Mammary epithelial cell (primary cell): ENCODE data around the gene LMAN1.

Source experiments
- EZH2 ChIP-seq: IDR thresholded peaks from 2 replicates; pipeline ENCODE4 v1.6.1; 2012; ENCODE audit warnings: low read length, inconsistent platforms, borderline replicate concordance
- TF ChIP-seq, protein P1 (sequence below), 2 donors: IDR thresholded peaks in 1 of 2; conservative IDR thresholded peaks in 1 of 2; 2 replicates each; pipeline ENCODE4 v1.5.1; 2011 to 2012; ENCODE audit warnings: inconsistent platforms in 2 of 2, low read length in 2 of 2, mild to moderate bottlenecking in 2 of 2, control low read depth in 1 of 2, low read depth in 1 of 2; ENCODE audit not compliant: insufficient read depth in 1 of 2; ENCODE audit errors: extremely low read depth in 1 of 2

DNA sequence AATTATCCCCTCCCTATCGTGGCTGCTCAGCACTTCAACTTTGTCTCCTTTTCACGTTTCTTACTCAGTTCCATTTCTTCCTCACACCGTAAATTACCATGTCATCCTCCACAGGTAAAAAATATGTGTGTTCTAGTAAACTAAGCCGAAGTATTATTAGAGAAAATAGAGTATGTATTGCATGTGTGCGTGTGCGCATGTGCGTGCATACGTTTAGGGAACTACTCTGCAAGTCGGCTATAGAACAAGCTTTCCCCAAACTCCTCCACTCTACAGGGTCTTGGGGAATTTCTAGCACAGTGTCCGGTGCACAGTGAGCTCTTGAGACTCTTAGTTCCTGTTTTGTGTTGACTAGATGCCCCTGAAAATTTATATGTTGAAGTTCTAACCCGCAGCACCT, 76.7 kb downstream of the LMAN1 start:
- TF ChIP-seq, protein P1, sequence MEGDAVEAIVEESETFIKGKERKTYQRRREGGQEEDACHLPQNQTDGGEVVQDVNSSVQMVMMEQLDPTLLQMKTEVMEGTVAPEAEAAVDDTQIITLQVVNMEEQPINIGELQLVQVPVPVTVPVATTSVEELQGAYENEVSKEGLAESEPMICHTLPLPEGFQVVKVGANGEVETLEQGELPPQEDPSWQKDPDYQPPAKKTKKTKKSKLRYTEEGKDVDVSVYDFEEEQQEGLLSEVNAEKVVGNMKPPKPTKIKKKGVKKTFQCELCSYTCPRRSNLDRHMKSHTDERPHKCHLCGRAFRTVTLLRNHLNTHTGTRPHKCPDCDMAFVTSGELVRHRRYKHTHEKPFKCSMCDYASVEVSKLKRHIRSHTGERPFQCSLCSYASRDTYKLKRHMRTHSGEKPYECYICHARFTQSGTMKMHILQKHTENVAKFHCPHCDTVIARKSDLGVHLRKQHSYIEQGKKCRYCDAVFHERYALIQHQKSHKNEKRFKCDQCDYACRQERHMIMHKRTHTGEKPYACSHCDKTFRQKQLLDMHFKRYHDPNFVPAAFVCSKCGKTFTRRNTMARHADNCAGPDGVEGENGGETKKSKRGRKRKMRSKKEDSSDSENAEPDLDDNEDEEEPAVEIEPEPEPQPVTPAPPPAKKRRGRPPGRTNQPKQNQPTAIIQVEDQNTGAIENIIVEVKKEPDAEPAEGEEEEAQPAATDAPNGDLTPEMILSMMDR (conservative IDR thresholded peaks at IDR 0.05 in 1 of 2, IDR thresholded peaks at IDR 0.05 in 1 of 2; ENCODE audit: extremely low read depth in 1 of 2, insufficient read depth in 1 of 2, low read depth in 1 of 2, low read length in 2 of 2) = no peak
- TF ChIP-seq EZH2 = no peak
